Neuronal stem cell (in vitro differentiated cells): Measurements from ENCODE around the gene RRP1B.
"Not testable (repeated sequence)": the region's sequence is repeated elsewhere in the genome, so short reads cannot be mapped to it uniquely, and the experiment has no call there.

Experiments used
- DNase-seq: peaks from one replicate; pipeline ENCODE4 v3.0.0-alpha.2; 2013; ENCODE audit warnings: low spot score
- H2AFZ ChIP-seq: one replicate; pipeline ENCODE4 v1.6.1; 2013; ENCODE audit warnings: mild to moderate bottlenecking, low read length, inconsistent platforms
- H2AK5ac ChIP-seq: 2 replicates; pipeline ENCODE4 v1.6.1; 2013; ENCODE audit warnings: low read depth, mild to moderate bottlenecking, inconsistent platforms, low read length, moderate library complexity, mixed read lengths
- H2BK120ac ChIP-seq: 2 replicates; pipeline ENCODE4 v1.6.1; 2013; ENCODE audit warnings: low read depth, mild to moderate bottlenecking, inconsistent platforms, low read length, moderate library complexity, mixed read lengths
- H2BK12ac ChIP-seq: one replicate; pipeline ENCODE4 v1.6.1; 2013; ENCODE audit warnings: low read length, inconsistent platforms
- H2BK15ac ChIP-seq: 2 replicates; pipeline ENCODE4 v1.6.1; 2013; ENCODE audit warnings: mild to moderate bottlenecking, low read length, inconsistent platforms, mixed read lengths
- H2BK5ac ChIP-seq: one replicate; pipeline ENCODE4 v1.6.1; 2013; ENCODE audit warnings: inconsistent platforms, mild to moderate bottlenecking, low read length, moderate library complexity
- H3K14ac ChIP-seq: one replicate; pipeline ENCODE4 v1.6.1; 2013; ENCODE audit warnings: low read length, inconsistent platforms
- H3K18ac ChIP-seq: 2 replicates; pipeline ENCODE4 v1.6.1; 2013; ENCODE audit warnings: low read length, inconsistent platforms
- H3K23ac ChIP-seq: 2 replicates; pipeline ENCODE4 v1.6.1; 2013; ENCODE audit warnings: low read depth, mild to moderate bottlenecking, mixed read lengths, low read length, inconsistent platforms; ENCODE audit not compliant: poor library complexity
- H3K27ac ChIP-seq: replicated peaks from 3 replicates; pipeline ENCODE4 v1.5.1; 2013; ENCODE audit warnings: low read length, inconsistent platforms
- H3K27me3 ChIP-seq, 3 experiments: 2 replicates each; pipeline ENCODE4 v1.6.1; 2013; ENCODE audit warnings: low read length in 3 of 3, mild to moderate bottlenecking in 2 of 3, inconsistent platforms in 1 of 3, low read depth in 1 of 3, mixed read lengths in 1 of 3, moderate library complexity in 1 of 3; ENCODE audit not compliant: control insufficient read depth in 3 of 3, insufficient read depth in 3 of 3
- H3K36me3 ChIP-seq, 2 donors: replicated peaks in 1 of 2; 2 replicates each; pipeline ENCODE4 v1.6.1; 2013; ENCODE audit warnings: low read length in 2 of 2; ENCODE audit not compliant: control insufficient read depth in 2 of 2, insufficient read depth in 2 of 2
- H3K4ac ChIP-seq: 2 replicates; pipeline ENCODE4 v1.6.1; 2013; ENCODE audit warnings: inconsistent platforms, mild to moderate bottlenecking, low read length, moderate library complexity
- H3K4me1 ChIP-seq, 2 donors: 1 replicate in 1 of 2; 2 replicates in 1 of 2; pipeline ENCODE4 v1.6.1; 2013; ENCODE audit warnings: low read length in 2 of 2, low read depth in 1 of 2; ENCODE audit not compliant: control insufficient read depth in 2 of 2, insufficient read depth in 1 of 2
- H3K4me2 ChIP-seq: one replicate; pipeline ENCODE4 v1.6.1; 2013; ENCODE audit warnings: mild to moderate bottlenecking, low read length, inconsistent platforms; ENCODE audit not compliant: insufficient read depth, poor library complexity, severe bottlenecking
- H3K4me3 ChIP-seq, 2 donors: 2 replicates each; pipeline ENCODE4 v1.5.1; 2013; ENCODE audit warnings: low read length in 2 of 2, mild to moderate bottlenecking in 2 of 2, inconsistent platforms in 1 of 2, moderate library complexity in 1 of 2
- H3K79me1 ChIP-seq: one replicate; pipeline ENCODE4 v1.6.1; 2013; ENCODE audit warnings: low read depth, mild to moderate bottlenecking, inconsistent platforms, low read length, moderate library complexity
- H3K9ac ChIP-seq: one replicate; pipeline ENCODE4 v1.6.1; 2013; ENCODE audit warnings: mild to moderate bottlenecking, low read depth, low read length, inconsistent platforms; ENCODE audit not compliant: poor library complexity
- H3K9me3 ChIP-seq, 2 donors: replicated peaks in 1 of 2; 2 replicates each; pipeline versions ENCODE3 to v1.6.1; 2013; ENCODE audit warnings: low read length in 2 of 2, mild to moderate bottlenecking in 2 of 2, inconsistent platforms in 1 of 2, low read depth in 1 of 2, mixed read lengths in 1 of 2, moderate library complexity in 1 of 2; ENCODE audit not compliant: control insufficient read depth in 2 of 2, insufficient read depth in 1 of 2
- H4K8ac ChIP-seq: one replicate; pipeline ENCODE4 v1.6.1; 2013; ENCODE audit warnings: low read depth, mild to moderate bottlenecking, inconsistent platforms, low read length, moderate library complexity
- H4K91ac ChIP-seq: one replicate; pipeline ENCODE4 v1.6.1; 2013; ENCODE audit warnings: low read length, low read depth, mild to moderate bottlenecking, inconsistent platforms; ENCODE audit not compliant: poor library complexity
- WGBS, 2 donors: extraction: QIAGEN DNeasy Blood & Tissue Kit; methylation state at CpG; one replicate each; pipeline ENCODE4 v1.1.7; 2013; ENCODE audit warnings: missing lambda C conversion rate in 2 of 2, mixed read lengths in 1 of 2; ENCODE audit not compliant: insufficient read length in 2 of 2, insufficient replicate concordance in 1 of 2; ENCODE audit errors: extremely low coverage in 2 of 2; 5-methylcytosine and 5-hydroxymethylcytosine counted together

Gene RRP1B

GRCh38 chr21:43680421-43680820 is 21.1 kb downstream of the RRP1B start:
- H2AK5ac ChIP-seq, H4K91ac ChIP-seq, H2BK120ac ChIP-seq, H2BK15ac ChIP-seq, H2AFZ ChIP-seq, H3K9ac ChIP-seq, H3K9me3 ChIP-seq, DNase-seq, H2BK12ac ChIP-seq, H3K4ac ChIP-seq, H4K8ac ChIP-seq, H2BK5ac ChIP-seq, H3K18ac ChIP-seq, H3K4me3 ChIP-seq, H3K4me1 ChIP-seq, H3K4me2 ChIP-seq, H3K27ac ChIP-seq, H3K27me3 ChIP-seq, H3K79me1 ChIP-seq, H3K14ac ChIP-seq, H3K23ac ChIP-seq: not testable (repeated sequence)
- no CpG with 5 or more reads among the region's 6 CpGs for WGBS, 2 donors
- H3K36me3 ChIP-seq: peaks cover 33 to 94% of the 10 kb centered on the region in 2 donors

DNA sequence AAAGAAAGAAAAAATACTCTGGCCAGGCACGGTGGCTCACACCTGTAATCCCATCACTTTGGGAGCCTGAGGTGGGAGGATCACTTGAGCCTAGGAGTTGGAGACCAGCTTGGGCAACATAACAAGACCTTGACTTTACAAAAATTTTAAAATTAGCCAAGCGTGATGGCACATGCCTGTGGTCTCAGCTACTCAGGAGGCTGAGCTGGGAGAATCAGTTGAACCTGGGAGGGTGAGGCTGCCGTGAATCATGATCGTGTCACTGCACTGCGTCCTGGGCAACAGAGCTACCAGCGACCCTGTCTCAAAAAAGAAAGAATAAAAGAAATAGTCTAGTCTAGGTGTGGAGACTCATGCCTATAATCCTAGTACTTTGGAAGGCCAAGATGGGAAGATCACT is 22.3 kb downstream of the RRP1B start:
- Histone ChIP-seq H2AK5ac (no peak overlapping the region), H3K79me1 (peaks cover 3% of the 10 kb centered on the region), H3K23ac (no peak overlapping the region), H4K8ac (no peak overlapping the region), H3K18ac (no peak overlapping the region), H3K4me1 (no peaks in the 10 kb centered on the region), H2BK5ac (no peak overlapping the region), H3K9ac (no peak overlapping the region), H3K36me3 (peaks cover 37 to 94% of the 10 kb centered on the region in 2 donors), H2BK120ac (no peak overlapping the region), H3K4me2 (no peak overlapping the region), H3K27ac (no peak overlapping the region), H2BK15ac (no peak overlapping the region), H4K91ac (no peak overlapping the region), H3K4me3 (no peak overlapping the region), H2BK12ac (no peak overlapping the region), H2AFZ (no peak overlapping the region), H3K27me3 (no peaks in the 10 kb centered on the region), H3K4ac (no peak overlapping the region), H3K9me3 (no peaks in the 10 kb centered on the region), H3K14ac (no peak overlapping the region)
- no CpG with 5 or more reads among the region's 6 CpGs for WGBS, 2 donors
- no peak for DNase-seq

DNA sequence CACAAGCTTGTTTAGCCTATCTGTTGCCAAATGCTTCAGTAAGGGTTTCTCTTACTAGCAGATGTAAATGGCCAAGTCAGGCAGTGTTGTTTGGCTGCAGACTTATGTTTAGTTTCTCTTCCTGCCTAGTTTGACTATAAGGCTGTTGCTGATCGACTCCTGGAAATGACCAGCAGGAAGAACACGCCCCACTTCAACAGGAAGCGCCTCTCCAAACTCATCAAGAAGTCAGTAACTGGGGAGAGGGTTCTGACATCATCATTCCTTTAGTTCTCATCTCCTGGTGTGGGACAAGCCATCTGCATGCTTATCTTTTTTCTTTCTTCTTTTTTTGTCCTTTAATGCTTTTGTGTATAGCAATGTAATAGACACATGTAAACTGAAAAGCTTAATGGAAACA is 25.1 kb downstream of the RRP1B start:
- no peak overlapping the region for H3K4me3 ChIP-seq
- no peak overlapping the region for H3K4me2 ChIP-seq
- no peak overlapping the region for H2AFZ ChIP-seq
- peaks cover 6% of the 10 kb centered on the region for H3K79me1 ChIP-seq
- no peak overlapping the region for H4K8ac ChIP-seq
- H3K23ac ChIP-seq: no peak overlapping the region
- no peak overlapping the region for H2BK12ac ChIP-seq
- no CpG with 5 or more reads among the region's 3 CpGs for WGBS, 2 donors
- no peak for DNase-seq
- no peak overlapping the region for H2BK15ac ChIP-seq
- H4K91ac ChIP-seq: no peak overlapping the region
- H2BK120ac ChIP-seq: no peak overlapping the region
- H3K4ac ChIP-seq: no peak overlapping the region
- H3K9ac ChIP-seq: no peak overlapping the region
- H3K18ac ChIP-seq: no peak overlapping the region
- no peak overlapping the region for H2BK5ac ChIP-seq
- no peak overlapping the region for H3K27ac ChIP-seq
- H2AK5ac ChIP-seq: no peak overlapping the region
- H3K14ac ChIP-seq: no peak overlapping the region
- no peaks in the 10 kb centered on the region for H3K27me3 ChIP-seq
- no peaks in the 10 kb centered on the region for H3K9me3 ChIP-seq
- peaks cover 54 to 94% of the 10 kb centered on the region in 2 donors for H3K36me3 ChIP-seq
- no peaks in the 10 kb centered on the region for H3K4me1 ChIP-seq

DNA sequence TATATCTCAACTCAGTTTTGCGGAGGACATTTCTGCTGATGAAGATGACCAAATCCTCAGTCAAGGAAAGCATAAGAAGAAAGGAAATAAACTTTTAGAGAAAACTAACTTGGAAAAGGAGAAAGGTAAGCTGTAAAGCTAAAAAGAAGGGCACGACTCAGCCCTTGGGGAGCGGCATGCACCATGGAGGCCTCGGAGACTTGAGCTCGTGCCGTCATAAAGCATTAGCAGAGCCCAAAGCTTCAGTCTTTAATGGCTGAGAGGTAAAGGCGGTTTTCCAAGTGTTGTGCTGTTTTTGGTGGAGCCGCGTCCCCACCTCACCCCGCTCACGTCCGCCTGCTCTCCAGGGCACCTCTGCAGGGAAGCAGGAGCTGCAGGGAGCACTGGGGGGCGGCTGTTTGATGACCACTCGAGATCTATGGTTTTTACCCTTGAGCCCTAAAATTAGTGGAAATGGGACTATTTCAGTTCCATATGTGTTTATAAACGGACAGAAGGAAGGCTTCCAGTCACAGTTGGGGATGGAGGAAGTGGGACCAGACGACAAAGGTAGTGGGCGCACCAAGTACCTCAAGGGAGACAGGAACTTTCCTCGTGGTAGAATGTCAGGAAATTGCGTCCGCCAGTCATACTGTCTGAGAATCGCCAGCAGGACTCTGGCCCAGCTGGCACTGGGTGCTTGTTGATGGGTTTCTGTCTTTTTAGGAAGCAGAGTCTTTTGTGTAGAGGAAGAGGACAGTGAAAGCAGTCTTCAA is 27.6 kb downstream of the RRP1B start:
- Histone ChIP-seq H3K27ac (no peak overlapping the region), H2AK5ac (no peak overlapping the region)
- WGBS, 2 donors: no CpG with 5 or more reads among the region's 21 CpGs

More for the DNA sequence above, 27.6 kb downstream of the RRP1B start:
- Histone ChIP-seq H4K91ac (no peak overlapping the region), H3K4ac (no peak overlapping the region), H3K9me3 (no peaks in the 10 kb centered on the region), H2BK12ac (no peak overlapping the region), H3K79me1 (peaks cover 6% of the 10 kb centered on the region), H3K23ac (no peak overlapping the region), H3K14ac (no peak overlapping the region), H3K36me3 (peaks cover 71 to 95% of the 10 kb centered on the region in 2 donors), H2BK120ac (no peak overlapping the region), H2BK15ac (no peak overlapping the region), H2BK5ac (no peak overlapping the region), H3K9ac (no peak overlapping the region), H3K18ac (no peak overlapping the region), H3K4me2 (no peak overlapping the region), H3K4me1 (no peaks in the 10 kb centered on the region), H3K27me3 (no peaks in the 10 kb centered on the region), H3K4me3 (no peak overlapping the region), H2AFZ (no peak overlapping the region), H4K8ac (no peak overlapping the region)
- no peak for DNase-seq
